ENCODE data around the gene LPAR3. TPM values are rescaled to one million over a fixed set of nuclear protein-coding genes. Genes with fewer than 3 reads are reported as not detected.
"Not testable (repeated sequence)": the region's sequence is repeated elsewhere in the genome, so short reads cannot be mapped to it uniquely, and the experiment has no call there.

The LPAR3 gene
- total and polyA plus RNA-seq, 2 of the 4 experiments (the other 2 are of a cell fraction) = 0.09 to 0.18 TPM

DNA sequence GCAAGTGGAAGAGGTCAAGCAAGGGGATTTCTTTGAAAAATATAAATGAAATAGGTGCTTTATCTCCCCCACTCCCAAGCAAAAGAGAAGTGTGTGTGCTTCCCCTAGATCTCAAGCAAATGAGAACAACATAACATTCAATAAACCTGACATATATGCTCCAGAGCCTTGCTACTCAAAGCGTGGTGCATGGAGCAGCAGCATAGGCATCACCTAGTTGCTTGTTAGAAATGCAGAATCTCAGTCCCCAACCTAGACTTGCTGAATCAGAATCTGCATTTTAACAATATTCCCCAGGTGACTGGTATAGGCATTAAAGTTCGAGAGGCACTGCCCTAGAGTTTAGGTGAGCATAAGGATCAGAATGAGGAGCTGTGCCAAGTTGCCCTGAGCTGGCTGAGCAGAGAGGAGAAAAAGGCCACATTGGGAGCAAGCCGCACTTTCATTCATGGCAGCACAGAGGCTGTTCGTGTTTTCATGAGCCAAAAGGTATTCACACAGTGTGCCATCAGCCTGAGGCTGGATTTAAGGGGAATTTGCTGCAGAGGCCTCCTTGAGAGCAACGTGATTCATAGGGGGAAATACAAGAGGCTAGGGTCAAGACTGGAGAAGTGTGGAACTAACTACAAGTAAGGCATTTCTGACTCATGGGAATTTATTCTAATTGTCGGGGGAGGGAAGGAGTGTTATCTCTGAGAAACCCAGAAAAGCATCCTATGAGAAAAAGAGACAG is 14.3 kb upstream of the LPAR3 start:
- intact Hi-C loops (cut with micrococcal nuclease) (no loop called here), dilution Hi-C loops (cut with HindIII; ENCODE audit: low sequenced_read_pairs, unreplicated experiment) (no loop called here), in situ Hi-C loops (cut with MboI; ENCODE audit: low sequenced_read_pairs) (no loop called here)
- Histone ChIP-seq H4K91ac (ENCODE audit: insufficient read depth, low read depth, low read length) (no peak overlapping the region), H3K79me1 (ENCODE audit: low read depth in 1 of 2, low read length in 2 of 2) (no peaks in the 10 kb centered on the region), H3K4me2 (ENCODE audit: low read depth, low read length) (no peak overlapping the region), H4K8ac (ENCODE audit: low read depth in 2 of 2, low read length in 2 of 2) (no peak overlapping the region), H3K4me3 (ENCODE audit: insufficient read depth, low read depth, low read length) (no peak overlapping the region), H2BK20ac (ENCODE audit: low read depth, low read length) (no peak overlapping the region), H2AFZ (replicated peaks; ENCODE audit: low read length, poor library complexity) (no peak overlapping the region), H3K27me3 (ENCODE audit: control insufficient read depth, insufficient read depth, low read length) (peaks cover 3% of the 10 kb centered on the region; the same call in 1 of the 2 replicates), H3K9me3 (ENCODE audit: control insufficient read depth, insufficient read depth, low read length) (peaks cover 3% of the 10 kb centered on the region; the same call in 1 of the 2 replicates), H2BK120ac (ENCODE audit: low read depth, low read length) (no peak overlapping the region), H3K4ac (ENCODE audit: low read depth, low read length) (no peak overlapping the region), H3K27ac (ENCODE audit: insufficient read depth, low read length) (no peak overlapping the region), H3K36me3 (ENCODE audit: control insufficient read depth, insufficient read depth, low read length) (no peaks in the 10 kb centered on the region), H2AK5ac (ENCODE audit: low read depth, low read length) (no peak overlapping the region), H4K5ac (ENCODE audit: low read depth, low read length) (no peak overlapping the region), H3K9ac (ENCODE audit: low read depth, low read length) (no peak overlapping the region), H3K9me1 (ENCODE audit: insufficient read depth, low read length) (no peaks in the 10 kb centered on the region), H2BK15ac (ENCODE audit: low read depth, low read length) (no peak overlapping the region), H4K20me1 (ENCODE audit: insufficient read depth, low read length) (no peaks in the 10 kb centered on the region), H3K56ac (ENCODE audit: extremely low read depth, insufficient read depth, low read length) (no peak overlapping the region), H3K14ac (replicated peaks; ENCODE audit: low read depth, low read length) (no peak overlapping the region), H3K18ac (ENCODE audit: low read depth, low read length) (no peak overlapping the region), H3K23ac (ENCODE audit: low read depth, low read length) (no peak overlapping the region), H3K4me1 (ENCODE audit: control insufficient read depth, insufficient read depth, low read length) (0 out of 2 replicates have a peak, but pooled peaks cover 2% of the 10 kb centered on the region), H2AK9ac (replicated peaks; ENCODE audit: low read depth, low read length, poor library complexity) (no peak overlapping the region), H2BK5ac (ENCODE audit: low read depth, low read length, poor library complexity, severe bottlenecking) (no peak overlapping the region)
- no TSS peak for BruUV-seq (replicated peaks)
- CTCF ChIA-PET = no interaction called here
- DNase-seq (peak; percentile 71), ATAC-seq (ENCODE audit: low read depth) (peak; percentile 35)
- no peak for TF ChIP-seq MAZ (IDR thresholded peaks at IDR 0.05; ENCODE audit: borderline replicate concordance, low read depth, low read length)
- no peak for TF ChIP-seq RFX5 (IDR thresholded peaks at IDR 0.05; ENCODE audit: low read depth, low read length)
- TF ChIP-seq BHLHE40 (IDR thresholded peaks at IDR 0.05; ENCODE audit: low read depth, low read length) = no peak
- POLR2A ChIA-PET (ENCODE audit: unreplicated experiment) = no interaction called here
- WGBS, 2 experiments (ENCODE audit: extremely low coverage in 2 of 2, insufficient read length in 1 of 2) = 59% methylated on average over 2 of the region's 6 CpGs; no CpG with 5 or more reads in 1 of the 2 experiments

DNA sequence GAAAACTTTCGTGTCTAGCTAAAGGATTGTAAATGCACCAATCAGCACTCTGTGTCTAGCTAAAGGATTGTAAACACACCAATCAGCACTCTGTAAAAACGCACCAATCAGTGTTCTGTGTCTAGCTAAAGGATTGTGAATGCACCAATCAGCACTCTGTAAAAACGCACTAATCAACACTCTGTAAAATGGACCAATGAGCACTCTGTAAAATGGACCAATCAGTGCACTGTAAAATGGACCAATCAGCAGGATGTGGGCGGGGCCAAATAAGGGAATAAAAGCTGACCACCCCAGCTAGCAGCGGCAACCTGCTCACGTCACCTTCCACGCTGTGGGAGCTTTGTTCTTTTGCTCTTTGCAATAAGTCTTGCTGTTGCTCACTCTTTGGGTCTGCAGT is 9.7 kb upstream of the LPAR3 start:
- H2AFZ ChIP-seq (replicated peaks; ENCODE audit: low read length, poor library complexity); H3K9ac ChIP-seq (ENCODE audit: low read depth, low read length); H2BK5ac ChIP-seq (ENCODE audit: low read depth, low read length, poor library complexity, severe bottlenecking); in situ Hi-C loops (cut with MboI; ENCODE audit: low sequenced_read_pairs); ATAC-seq (ENCODE audit: low read depth); dilution Hi-C loops (cut with HindIII; ENCODE audit: low sequenced_read_pairs, unreplicated experiment); BruUV-seq (replicated peaks); H3K27ac ChIP-seq (ENCODE audit: insufficient read depth, low read length); H3K18ac ChIP-seq (ENCODE audit: low read depth, low read length); H3K56ac ChIP-seq (ENCODE audit: extremely low read depth, insufficient read depth, low read length); POLR2A ChIA-PET (ENCODE audit: unreplicated experiment); H3K4ac ChIP-seq (ENCODE audit: low read depth, low read length); H4K5ac ChIP-seq (ENCODE audit: low read depth, low read length); H2AK5ac ChIP-seq (ENCODE audit: low read depth, low read length); H2BK15ac ChIP-seq (ENCODE audit: low read depth, low read length); H2BK20ac ChIP-seq (ENCODE audit: low read depth, low read length); H3K14ac ChIP-seq (replicated peaks; ENCODE audit: low read depth, low read length); H3K4me3 ChIP-seq (ENCODE audit: insufficient read depth, low read depth, low read length); intact Hi-C loops (cut with micrococcal nuclease); DNase-seq; H3K4me2 ChIP-seq (ENCODE audit: low read depth, low read length); H3K27me3 ChIP-seq (ENCODE audit: control insufficient read depth, insufficient read depth, low read length); H3K36me3 ChIP-seq (ENCODE audit: control insufficient read depth, insufficient read depth, low read length); CTCF ChIA-PET; H2BK120ac ChIP-seq (ENCODE audit: low read depth, low read length); H4K91ac ChIP-seq (ENCODE audit: insufficient read depth, low read depth, low read length); H3K9me3 ChIP-seq (ENCODE audit: control insufficient read depth, insufficient read depth, low read length); H2AK9ac ChIP-seq (replicated peaks; ENCODE audit: low read depth, low read length, poor library complexity); H3K23ac ChIP-seq (ENCODE audit: low read depth, low read length); H3K79me1 ChIP-seq (ENCODE audit: low read depth in 1 of 2, low read length in 2 of 2); H3K9me1 ChIP-seq (ENCODE audit: insufficient read depth, low read length); H4K20me1 ChIP-seq (ENCODE audit: insufficient read depth, low read length); H3K4me1 ChIP-seq (ENCODE audit: control insufficient read depth, insufficient read depth, low read length); H4K8ac ChIP-seq (ENCODE audit: low read depth in 2 of 2, low read length in 2 of 2): not testable (repeated sequence)
- WGBS, 2 experiments (ENCODE audit: extremely low coverage in 2 of 2, insufficient read length in 1 of 2) = no CpG with 5 or more reads among the region's 7 CpGs

Data from IMR-90 (cell line).